HG02852 (cell line): ENCODE measurements around the gene PPRC1.
"Not testable (repeated sequence)": the region's sequence is repeated elsewhere in the genome, so short reads cannot be mapped to it uniquely, and the experiment has no call there.

ENCODE experiments used
- ATAC-seq: cut with Tn5 transposase; IDR thresholded peaks from one replicate; pipeline ENCODE4 v1.9.1; 2021; ENCODE audit warnings: mild to moderate bottlenecking, moderate library complexity; ENCODE audit not compliant: unreplicated experiment

The PPRC1 gene

DNA sequence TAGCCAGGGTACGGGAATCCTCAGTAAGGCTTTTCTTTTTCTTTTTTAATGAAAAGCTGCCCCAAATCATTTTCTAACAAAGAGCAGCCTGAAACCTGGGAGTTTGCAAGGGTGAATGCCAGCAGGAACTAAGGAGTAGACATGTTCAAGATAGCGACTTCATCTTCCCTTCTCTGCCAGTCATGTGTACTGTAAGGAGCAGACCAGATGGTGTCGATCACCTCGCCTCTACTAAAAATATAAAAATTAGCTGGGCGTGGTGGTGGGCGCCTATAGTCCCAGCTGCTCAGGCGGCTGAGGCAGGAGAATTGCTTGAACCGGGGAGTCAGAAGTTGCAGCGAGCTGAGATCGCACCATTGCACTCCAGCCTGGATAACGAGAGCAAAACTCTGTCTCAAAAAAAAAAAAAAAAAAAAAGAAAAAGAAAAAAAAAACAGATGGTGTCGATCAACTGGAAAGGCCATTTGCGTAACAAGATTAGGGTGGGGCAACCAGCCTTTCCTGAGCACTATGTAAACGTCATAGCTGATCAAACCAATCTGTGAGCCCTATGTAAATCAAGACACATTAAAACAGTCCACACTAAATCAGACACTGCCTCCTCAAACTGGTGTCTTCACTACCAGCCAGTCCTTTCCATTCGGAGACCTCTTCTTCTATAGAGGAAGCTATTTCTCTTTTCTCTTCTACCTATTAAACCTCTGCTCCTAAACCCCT lies 53.1 kb downstream of the PPRC1 start:
- ATAC-seq = no peak

DNA sequence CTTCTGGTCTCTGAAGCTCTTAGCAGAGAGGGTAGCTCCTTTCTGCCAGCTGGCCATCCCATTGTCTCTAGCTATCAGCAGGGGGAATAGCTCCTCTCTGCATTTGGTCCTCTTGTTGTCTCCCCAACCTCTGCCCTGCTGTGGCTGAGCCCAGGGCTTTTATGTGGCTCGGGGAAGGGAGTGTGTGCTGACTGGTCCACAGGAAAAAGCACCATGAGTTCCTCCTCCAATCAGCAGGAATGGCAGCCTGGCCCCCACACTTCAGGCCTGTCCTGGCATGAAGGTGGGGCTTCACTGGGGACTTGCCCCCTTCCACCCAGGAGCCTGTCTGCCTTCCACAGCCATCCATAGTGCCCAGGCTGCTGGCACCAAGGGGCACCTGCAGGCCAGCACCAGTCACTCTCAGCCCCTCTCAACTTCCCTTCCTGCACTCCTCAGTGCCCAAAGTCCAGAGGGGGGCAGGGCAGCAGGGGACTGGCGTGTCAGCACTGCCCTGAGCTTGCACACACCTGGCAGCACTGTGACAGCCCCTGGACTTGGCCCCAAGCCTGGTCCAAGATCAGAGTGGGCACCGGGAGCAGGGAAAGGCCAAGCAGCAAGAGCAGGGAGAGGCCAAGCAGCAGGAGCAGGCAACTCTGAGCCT lies 55.6 kb downstream of the PPRC1 start:
- ATAC-seq = no peak

DNA sequence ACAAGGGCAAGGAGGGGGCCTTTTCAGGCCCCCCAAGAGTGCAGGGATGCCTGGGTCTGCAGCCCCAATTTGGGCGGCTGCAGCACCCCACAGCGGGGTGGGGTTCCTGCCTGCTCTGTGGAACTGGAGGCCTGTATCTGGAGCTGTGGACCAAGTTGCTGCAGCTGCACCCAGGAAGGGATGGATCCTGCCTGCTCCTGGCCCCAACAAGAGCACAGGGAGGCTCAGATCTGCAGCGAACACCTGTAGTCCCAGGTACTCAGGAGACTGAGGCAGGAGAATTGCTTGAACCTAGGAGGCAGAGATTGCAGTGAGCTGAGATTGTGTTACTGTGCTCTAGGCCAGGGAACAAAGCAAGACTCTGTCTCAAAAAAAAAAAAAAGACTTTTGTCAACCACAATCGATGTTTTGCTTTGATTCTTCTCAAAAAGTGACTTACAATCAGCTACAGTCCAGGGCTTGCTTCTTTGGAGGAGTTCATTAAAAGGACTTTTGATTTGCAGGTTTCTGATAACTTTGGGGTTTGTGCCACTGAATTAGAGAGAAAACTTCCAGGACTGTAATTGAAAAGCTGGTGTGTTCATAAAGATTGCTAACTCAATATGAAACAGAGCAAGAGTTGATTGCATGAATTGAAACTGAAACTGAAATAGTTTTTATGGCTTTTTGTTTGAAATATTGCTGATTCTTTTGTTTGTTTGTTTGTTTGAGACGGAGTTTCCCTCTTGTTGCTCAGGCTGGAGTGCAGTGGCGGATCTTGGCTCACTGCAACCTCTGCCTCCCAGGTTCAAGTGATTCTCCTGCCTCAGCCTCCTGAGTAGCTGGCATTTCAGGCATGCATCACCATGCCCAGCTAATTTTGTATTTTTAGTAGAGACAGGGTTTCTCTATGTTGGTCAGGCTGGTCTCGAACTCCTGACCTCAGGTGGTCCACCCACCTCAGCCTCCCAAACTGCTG lies 56.4 kb downstream of the PPRC1 start:
- ATAC-seq = not testable (repeated sequence)

DNA sequence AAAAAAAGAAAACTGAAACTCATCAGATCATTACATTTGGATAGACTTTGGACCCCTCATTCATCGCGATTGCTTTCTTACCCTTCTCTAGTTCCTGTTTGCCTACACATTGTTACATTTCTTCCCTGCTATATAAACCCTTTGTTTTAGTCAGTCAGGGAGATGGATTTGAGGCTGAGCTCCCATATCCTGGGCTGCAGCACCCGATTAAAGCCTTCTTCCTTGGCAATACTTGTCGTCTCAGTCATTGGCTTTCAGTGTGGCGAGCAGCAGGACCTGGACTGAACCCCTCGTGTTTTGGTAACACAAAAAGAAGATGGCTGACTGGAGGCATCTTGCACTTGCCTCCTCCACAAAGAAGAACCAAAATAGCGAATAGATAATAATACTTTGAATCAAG lies 59.1 kb downstream of the PPRC1 start:
- ATAC-seq = no peak

DNA sequence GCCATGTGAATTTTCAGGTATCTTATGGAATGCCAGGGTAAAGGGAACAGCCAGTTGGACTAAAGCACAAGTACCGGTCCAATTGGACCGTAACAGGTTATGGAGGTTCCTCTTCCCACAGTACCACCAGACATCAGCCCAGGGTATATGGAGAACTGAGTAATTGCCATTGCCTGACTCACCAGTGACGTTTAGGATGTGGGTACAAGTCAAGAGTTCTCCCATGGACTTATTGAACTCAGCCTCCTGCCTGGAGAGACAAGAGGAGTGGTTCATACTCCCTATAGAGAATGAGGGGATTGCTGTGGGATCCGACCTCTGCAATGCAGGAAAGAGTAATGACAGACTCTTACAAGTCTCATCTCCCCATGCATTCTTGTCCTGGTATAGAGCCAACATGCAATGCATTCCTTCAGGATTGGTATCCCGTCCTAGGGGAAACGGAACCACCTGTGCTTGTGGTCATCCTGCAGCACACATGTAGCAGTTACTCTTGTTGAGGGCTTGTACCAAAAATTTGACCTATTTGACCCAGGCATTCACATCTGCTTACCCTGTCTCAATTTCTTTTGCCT lies 62.5 kb downstream of the PPRC1 start:
- ATAC-seq = no peak

DNA sequence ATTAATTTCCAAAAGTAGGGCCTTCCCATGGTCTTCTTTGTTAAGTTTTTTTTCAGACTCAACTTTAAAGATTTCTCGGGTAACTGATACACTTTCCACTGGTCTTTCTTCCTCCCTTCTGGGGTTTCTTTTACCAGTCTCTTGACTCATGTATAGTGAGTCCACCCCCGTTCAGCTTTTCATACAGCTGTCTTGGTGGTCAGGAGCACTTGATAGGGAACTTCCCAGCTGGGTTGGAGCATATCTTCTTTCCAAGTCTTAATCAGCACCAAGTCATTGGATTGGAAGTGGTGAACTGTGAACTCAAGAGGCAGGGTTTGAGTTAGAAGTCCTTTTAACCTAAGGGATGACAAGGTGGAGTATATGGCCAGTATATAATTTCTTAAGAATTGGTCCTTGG lies 64.1 kb downstream of the PPRC1 start:
- no peak for ATAC-seq

DNA sequence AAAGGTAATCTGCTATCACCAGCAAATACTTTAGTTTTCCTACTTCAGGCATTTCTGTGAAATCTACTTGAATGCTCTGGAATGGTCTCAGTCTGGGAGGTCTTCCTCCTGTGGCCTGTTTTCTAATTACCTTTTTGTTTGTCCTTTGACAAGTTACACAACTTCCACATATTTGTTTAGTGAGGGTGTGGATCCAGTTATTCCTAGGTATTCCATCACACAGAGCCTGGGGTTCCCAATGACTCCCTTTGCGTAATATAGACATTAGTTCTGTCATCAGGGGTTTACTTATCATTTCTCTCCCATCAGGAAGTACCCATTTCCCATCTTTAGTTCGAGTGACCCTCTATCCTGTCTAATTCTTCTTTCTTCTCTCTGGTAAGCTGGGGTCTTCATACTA lies 65.2 kb downstream of the PPRC1 start:
- no peak for ATAC-seq
